KMS-11 (cell line): ENCODE results near the gene RNF215.

Experiments used
- H2AFZ ChIP-seq: fragments of 200-600 bp; sonication (generic); 2 replicates; pipeline ENCODE4 v1.6.1; 2016; ENCODE audit warnings: antibody characterized with exemption, mixed run types, low read depth
- H3K27ac ChIP-seq: fragments of 200-600 bp; sonication (generic); 2 replicates; pipeline ENCODE4 v1.6.1; 2016; ENCODE audit warnings: mild to moderate bottlenecking, mixed run types
- H3K27me3 ChIP-seq: fragments of 200-600 bp; sonication (generic); 2 replicates; pipeline ENCODE4 v1.6.1; 2017; ENCODE audit warnings: mild to moderate bottlenecking, low read depth, mixed run types, moderate library complexity; ENCODE audit not compliant: insufficient read depth
- H3K36me3 ChIP-seq: fragments of 200-600 bp; sonication (generic); 2 replicates; pipeline ENCODE4 v1.6.1; 2017; ENCODE audit warnings: mild to moderate bottlenecking, mixed run types; ENCODE audit not compliant: insufficient read depth
- H3K4me1 ChIP-seq: fragments of 200-600 bp; sonication (generic); 2 replicates; pipeline ENCODE4 v1.6.1; 2016; ENCODE audit warnings: mild to moderate bottlenecking, low read depth, mixed run types; ENCODE audit not compliant: poor library complexity, severe bottlenecking
- H3K4me2 ChIP-seq: fragments of 200-600 bp; sonication (generic); 2 replicates; pipeline ENCODE4 v1.7.0; 2016; ENCODE audit warnings: mild to moderate bottlenecking, mixed run types
- H3K4me3 ChIP-seq: fragments of 200-600 bp; sonication (generic); IDR thresholded peaks from 2 replicates; pipeline ENCODE4 v1.6.1; 2017; ENCODE audit warnings: low read depth, low read length, mixed read lengths; ENCODE audit not compliant: insufficient read depth
- H3K79me2 ChIP-seq: fragments of 200-600 bp; sonication (generic); 2 replicates; pipeline ENCODE4 v1.6.1; 2016; ENCODE audit warnings: low read depth, mixed run types; ENCODE audit not compliant: insufficient read depth
- H3K9ac ChIP-seq: fragments of 200-600 bp; sonication (generic); 2 replicates; pipeline ENCODE4 v1.6.1; 2016; ENCODE audit warnings: mild to moderate bottlenecking, mixed run types
- H4K20me1 ChIP-seq: fragments of 200-600 bp; sonication (generic); 2 replicates; pipeline ENCODE4 v1.6.1; 2016; ENCODE audit warnings: mild to moderate bottlenecking, mixed run types; ENCODE audit not compliant: insufficient read depth
- CTCF ChIP-seq: fragments of 200-600 bp; sonication (generic); conservative IDR thresholded peaks from 2 replicates; pipeline ENCODE4 v1.6.1; 2017; ENCODE audit warnings: low read depth, mild to moderate bottlenecking, antibody characterized with exemption, low read length, moderate library complexity, mixed read lengths

The RNF215 gene

DNA sequence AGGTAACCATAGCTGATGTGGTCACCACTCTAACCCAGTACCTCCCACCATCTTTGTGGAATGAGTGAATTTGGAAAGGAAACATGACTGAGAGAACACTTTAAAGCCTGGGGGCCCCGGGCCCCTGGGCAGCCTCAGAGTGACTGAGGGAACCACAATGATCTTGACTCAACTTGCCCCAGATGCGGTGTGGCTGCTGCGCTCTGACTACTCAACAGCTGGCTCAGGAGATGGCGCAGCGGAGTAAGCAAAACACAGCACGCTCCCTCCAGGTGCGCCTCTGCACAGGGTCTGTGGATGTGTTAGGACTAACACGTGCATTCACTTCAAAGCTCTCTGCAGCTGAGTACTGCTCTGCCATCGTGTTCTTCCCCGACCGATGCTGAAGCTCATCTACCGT is 5.9 kb downstream of the RNF215 start:
- TF ChIP-seq CTCF: no peak
- no peaks in the 10 kb centered on the region for H3K27me3 ChIP-seq
- H3K27ac ChIP-seq: no peak overlapping the region
- no peak overlapping the region for H3K4me3 ChIP-seq
- H3K4me2 ChIP-seq: no peak overlapping the region
- no peak overlapping the region for H2AFZ ChIP-seq
- no peak overlapping the region for H3K9ac ChIP-seq
- H3K4me1 ChIP-seq: no peaks in the 10 kb centered on the region
- H4K20me1 ChIP-seq: no peaks in the 10 kb centered on the region
- no peaks in the 10 kb centered on the region for H3K36me3 ChIP-seq
- no peaks in the 10 kb centered on the region for H3K79me2 ChIP-seq

DNA sequence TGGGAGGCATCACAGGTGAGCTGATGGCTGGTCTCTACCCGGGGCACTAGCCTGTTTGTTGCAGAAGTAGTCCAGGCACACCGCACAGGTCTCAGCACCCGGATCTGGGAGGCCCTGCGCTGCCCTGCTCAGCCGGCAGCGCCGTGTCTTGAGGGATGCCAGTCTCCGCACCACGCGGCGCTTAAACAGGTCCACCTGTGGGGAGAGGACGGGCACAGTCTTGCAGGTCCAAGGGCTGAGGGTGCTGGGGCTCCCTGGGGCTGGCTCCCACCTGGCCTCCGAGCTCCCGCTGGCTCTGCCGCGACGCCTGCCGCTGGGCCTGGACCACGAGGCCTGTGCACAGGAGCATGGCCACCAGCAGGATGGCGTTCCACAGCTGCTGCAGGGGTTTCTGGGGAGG is 7.2 kb downstream of the RNF215 start:
- H3K9ac ChIP-seq: no peak overlapping the region
- no peaks in the 10 kb centered on the region for H3K36me3 ChIP-seq
- H3K27ac ChIP-seq: no peak overlapping the region
- H3K4me2 ChIP-seq: no peak overlapping the region
- no peaks in the 10 kb centered on the region for H4K20me1 ChIP-seq
- H3K4me3 ChIP-seq: no peak overlapping the region
- no peak overlapping the region for H2AFZ ChIP-seq
- no peaks in the 10 kb centered on the region for H3K4me1 ChIP-seq
- H3K27me3 ChIP-seq: no peaks in the 10 kb centered on the region
- H3K79me2 ChIP-seq: no peaks in the 10 kb centered on the region
- TF ChIP-seq CTCF: no peak

DNA sequence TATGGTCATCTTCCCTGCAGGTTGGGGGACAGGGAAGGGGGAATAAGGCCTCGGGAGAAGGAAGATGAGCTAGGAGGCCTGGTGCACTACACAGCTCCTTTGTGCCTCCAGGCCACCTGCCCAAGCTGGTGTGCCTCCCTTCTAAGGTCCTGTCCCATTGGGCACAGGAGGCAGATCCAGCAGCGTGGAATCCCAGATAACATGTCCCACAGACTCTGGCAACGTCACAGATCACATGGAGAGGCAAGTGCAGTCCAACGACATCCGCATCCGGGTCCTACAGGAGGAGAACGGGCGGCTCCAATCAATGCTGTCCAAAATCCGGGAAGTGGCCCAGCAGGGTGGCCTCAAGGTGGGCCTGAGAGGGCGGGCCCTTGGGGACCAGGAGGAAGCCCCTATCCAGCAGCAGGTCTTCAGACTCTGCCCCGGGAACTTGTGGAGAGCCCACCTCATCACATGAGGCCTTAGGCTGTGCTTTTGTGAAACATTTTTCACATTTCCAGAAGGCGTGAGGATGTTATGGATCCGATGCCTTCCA is 11.8 kb downstream of the RNF215 start:
- TF ChIP-seq CTCF: no peak
- no peak overlapping the region for H3K9ac ChIP-seq
- no peak overlapping the region for H2AFZ ChIP-seq
- H3K4me1 ChIP-seq: no peaks in the 10 kb centered on the region
- H3K27ac ChIP-seq: no peak overlapping the region
- no peaks in the 10 kb centered on the region for H3K36me3 ChIP-seq
- H3K27me3 ChIP-seq: no peaks in the 10 kb centered on the region
- H3K4me3 ChIP-seq: no peak overlapping the region
- H3K79me2 ChIP-seq: no peaks in the 10 kb centered on the region
- H4K20me1 ChIP-seq: no peaks in the 10 kb centered on the region
- H3K4me2 ChIP-seq: no peak overlapping the region

GRCh38 chr22:30373331-30374325 is 13.6 kb downstream of the RNF215 start:
- Histone ChIP-seq H3K4me3 (no peak overlapping the region), H3K4me1 (no peaks in the 10 kb centered on the region), H4K20me1 (no peaks in the 10 kb centered on the region), H3K36me3 (no peaks in the 10 kb centered on the region), H3K9ac (no peak overlapping the region), H2AFZ (no peak overlapping the region), H3K27ac (no peak overlapping the region), H3K79me2 (no peaks in the 10 kb centered on the region), H3K4me2 (no peak overlapping the region), H3K27me3 (no peaks in the 10 kb centered on the region)
- no peak for TF ChIP-seq CTCF
